WI38 (cell line): ENCODE results near the gene CDPF1.

Source experiments
- H3K4me3 ChIP-seq: 2 replicates; pipeline ENCODE4 v1.5.1; 2011; ENCODE audit warnings: low read depth, mild to moderate bottlenecking, control low read depth, low read length
- CTCF ChIP-seq: IDR thresholded peaks from 2 replicates; pipeline ENCODE4 v1.5.1; 2012; ENCODE audit warnings: low read depth, mild to moderate bottlenecking, control low read depth, low read length

The CDPF1 gene

GRCh38 chr22:46288846-46289243 lies 38.8 kb upstream of the CDPF1 start:
- no peak overlapping the region for H3K4me3 ChIP-seq
- no peak for TF ChIP-seq CTCF

- TF ChIP-seq CTCF, result no peak
- H3K4me3 ChIP-seq, result no peak overlapping the region
Observed at GRCh38 chr22:46287873-46288751, 38.0 kb upstream of the CDPF1 start.

GRCh38 chr22:46286941-46287872 lies 37.1 kb upstream of the CDPF1 start:
- H3K4me3 ChIP-seq, result no peak overlapping the region
- TF ChIP-seq CTCF, result no peak

- no peak overlapping the region for H3K4me3 ChIP-seq
- TF ChIP-seq CTCF, result no peak
Observed at GRCh38 chr22:46286006-46286405, 35.9 kb upstream of the CDPF1 start.

- H3K4me3 ChIP-seq, result no peak overlapping the region
- no peak for TF ChIP-seq CTCF
Observed at GRCh38 chr22:46281866-46282678, 32.0 kb upstream of the CDPF1 start.

GRCh38 chr22:46280999-46281623 lies 31.0 kb upstream of the CDPF1 start:
- no peak for TF ChIP-seq CTCF

More at GRCh38 chr22:46280999-46281623, 31.0 kb upstream of the CDPF1 start:
- no peak overlapping the region for H3K4me3 ChIP-seq
